GM23248 (cell line): ENCODE measurements around the gene KRTAP4-9.

ENCODE experiments used
- EZH2 ChIP-seq: fragments of 200-600 bp; sonication (generic); IDR thresholded peaks from 2 replicates; pipeline ENCODE4 v1.6.1; 2018; ENCODE audit warnings: antibody characterized with exemption, mild to moderate bottlenecking; ENCODE audit not compliant: insufficient read depth, poor library complexity, severe bottlenecking
- EZH2phosphoT487 ChIP-seq: fragments of 200-600 bp; sonication (generic); IDR thresholded peaks from 2 replicates; pipeline ENCODE4 v1.6.1; 2018; ENCODE audit warnings: antibody characterized with exemption, moderate library complexity, mild to moderate bottlenecking, low read depth; ENCODE audit not compliant: insufficient read depth

DNA sequence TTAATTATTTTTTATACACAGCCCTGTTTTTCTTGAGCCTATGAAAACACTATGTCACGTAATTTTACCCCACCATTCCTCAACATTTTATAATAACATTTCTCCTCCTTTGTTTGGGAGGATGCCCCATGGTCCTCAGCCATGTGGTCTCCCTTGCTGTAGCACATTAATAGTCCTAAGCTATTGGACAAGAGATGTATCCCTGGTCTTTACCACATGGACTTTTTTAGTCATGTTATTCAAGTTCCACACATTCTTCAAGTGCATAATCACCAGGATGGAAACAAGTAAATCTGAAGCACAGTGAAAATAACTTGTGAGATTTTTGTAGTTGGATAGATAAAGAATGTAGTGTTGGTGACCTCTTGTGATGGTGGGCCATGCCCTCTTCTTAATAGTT is 43.2 kb upstream of the KRTAP4-9 start:
- TF ChIP-seq EZH2phosphoT487 (no peak), EZH2 (no peak)
